ENCODE data around the gene SEMA5B.
A peak's percentile ranks its signal among the peaks of the same experiment; 100 is the strongest.

SEMA5B gene

GRCh38 chr3:123027292-123028232 is at the start of gene SEMA5B:
TSS of gene SEMA5B (minus strand) at chr3:123027763. CDS start at chr3:122961263, 66,500 bp downstream.
- peak; percentile 75 for DNase-seq (ENCODE audit: low spot score)

- DNase-seq (ENCODE audit: low spot score), result no peak
These were observed 49.2 kb upstream of the SEMA5B start for GRCh38 chr3:123076496-123077418.

DNA sequence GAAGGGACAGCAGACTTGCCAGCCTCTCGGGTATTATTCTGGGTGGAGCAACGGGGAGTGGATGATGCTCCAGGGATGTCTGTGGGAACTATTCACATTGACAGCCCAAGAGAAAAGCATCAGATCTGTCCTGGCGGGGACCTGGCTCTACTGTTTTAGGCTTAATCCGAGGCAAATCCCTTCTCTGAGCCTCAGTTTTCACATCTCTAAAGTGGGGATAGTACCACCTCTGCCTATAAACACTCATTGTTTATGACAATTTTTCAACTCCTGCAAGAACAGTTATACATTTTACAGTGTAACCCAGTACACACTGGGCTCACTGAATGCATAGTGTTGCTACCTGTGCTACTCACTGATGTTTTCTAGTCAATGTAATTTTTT is 48.5 kb upstream of the SEMA5B start:
- no peak for DNase-seq (ENCODE audit: low spot score)

DNA sequence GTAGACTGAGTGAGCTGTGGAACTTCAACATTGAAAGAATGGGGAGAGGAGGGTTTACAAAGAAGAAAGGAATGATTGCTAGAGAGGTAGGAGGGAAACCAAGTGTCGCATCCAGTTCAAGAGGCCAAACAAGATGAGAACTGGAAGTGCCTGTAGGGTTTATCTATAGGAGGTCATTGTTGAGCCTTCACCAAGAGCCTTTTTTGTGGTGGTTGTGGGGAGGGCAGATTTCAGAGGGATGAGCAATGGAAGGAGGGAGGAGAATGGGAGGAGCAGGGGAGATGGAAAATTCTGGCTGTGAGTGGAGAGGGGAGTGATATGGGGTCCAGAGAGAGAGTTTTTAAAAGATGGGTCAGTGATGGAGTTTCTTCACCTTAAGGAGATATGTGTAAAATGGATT is 47.8 kb upstream of the SEMA5B start:
- no peak for DNase-seq (ENCODE audit: low spot score)

DNA sequence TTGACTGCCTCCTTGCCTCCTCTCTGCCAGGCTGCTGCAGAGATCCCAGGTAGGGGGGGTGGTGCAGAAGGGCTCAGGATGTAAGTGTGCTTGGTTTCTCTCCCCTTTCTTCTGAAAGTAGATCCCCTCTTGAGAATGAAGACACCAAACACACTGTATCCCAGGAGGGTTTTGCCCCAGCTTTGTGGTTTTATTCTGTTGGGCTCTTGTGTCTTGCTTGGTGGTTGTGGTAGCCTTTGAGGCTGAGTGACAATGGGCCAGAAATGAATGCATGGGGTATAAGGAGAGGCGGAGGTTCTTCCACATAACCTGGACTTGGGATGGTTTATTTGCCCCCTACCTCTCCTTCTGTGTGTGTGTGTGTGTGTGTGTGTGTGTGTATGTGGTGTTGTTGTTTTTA is 45.0 kb upstream of the SEMA5B start:
- DNase-seq (ENCODE audit: low spot score), result no peak

DNA sequence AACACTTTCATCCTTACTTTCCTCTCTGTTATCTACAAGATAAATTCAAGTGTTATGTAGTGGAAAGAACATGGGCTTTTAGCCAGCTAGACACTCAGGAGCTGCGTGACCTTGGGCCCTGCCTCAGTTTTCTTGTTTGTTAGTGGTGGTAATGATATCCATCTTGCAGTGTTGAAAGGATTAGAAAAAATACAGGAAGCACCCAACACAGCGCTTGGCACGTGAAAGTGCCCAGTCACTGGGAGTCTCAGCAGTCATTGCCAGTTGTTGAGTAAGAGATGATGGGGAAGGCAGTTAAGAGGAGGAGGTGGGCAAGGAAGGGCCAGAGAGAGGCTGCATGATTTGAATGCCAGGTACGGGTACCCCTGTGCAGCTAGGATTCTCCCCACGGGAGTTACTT is 44.6 kb upstream of the SEMA5B start:
- no peak for DNase-seq (ENCODE audit: low spot score)

GRCh38 chr3:123071581-123071980 is 44.0 kb upstream of the SEMA5B start:
- no peak for DNase-seq (ENCODE audit: low spot score)

DNA sequence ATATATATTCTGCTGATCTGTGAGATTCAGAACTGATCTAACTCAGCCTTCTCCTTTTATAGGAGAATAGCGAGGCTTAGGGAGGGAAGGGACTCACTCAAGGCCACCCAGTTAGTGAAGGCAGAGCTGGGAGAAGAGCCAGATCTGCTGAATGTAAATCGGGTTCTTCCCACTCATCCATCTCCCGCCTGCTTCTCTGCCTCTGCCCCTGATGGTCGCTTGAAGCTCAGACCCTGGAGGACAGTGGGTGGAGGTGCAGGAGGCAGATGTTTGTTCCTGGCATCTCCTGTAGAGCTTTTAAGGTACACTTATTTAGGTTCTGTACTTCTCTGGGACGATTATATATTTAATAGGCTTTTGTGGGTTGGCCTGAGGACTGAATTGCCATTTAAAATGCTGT is 43.6 kb upstream of the SEMA5B start:
- DNase-seq (ENCODE audit: low spot score), result no peak

DNA sequence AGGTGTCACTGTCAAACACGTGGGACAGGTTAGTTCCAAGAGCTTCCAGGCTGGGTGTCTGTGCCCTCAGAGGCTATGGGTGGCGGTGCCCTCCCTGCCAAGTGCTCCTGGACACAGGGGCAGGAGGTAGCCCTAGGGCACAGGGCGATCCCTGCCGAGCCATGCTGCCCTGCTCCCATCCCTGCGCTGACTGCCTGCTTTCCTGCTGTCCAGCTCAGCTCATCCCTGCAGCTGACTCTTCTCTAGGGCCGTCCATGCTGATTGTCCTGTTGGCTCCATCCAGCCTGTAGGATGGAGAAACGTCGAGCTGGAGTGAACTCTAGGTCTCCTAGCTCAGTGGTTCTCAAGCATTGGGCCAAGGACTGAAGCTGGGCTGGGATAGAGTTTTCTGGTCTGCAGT is 42.9 kb upstream of the SEMA5B start:
- DNase-seq (ENCODE audit: low spot score), result no peak

DNA sequence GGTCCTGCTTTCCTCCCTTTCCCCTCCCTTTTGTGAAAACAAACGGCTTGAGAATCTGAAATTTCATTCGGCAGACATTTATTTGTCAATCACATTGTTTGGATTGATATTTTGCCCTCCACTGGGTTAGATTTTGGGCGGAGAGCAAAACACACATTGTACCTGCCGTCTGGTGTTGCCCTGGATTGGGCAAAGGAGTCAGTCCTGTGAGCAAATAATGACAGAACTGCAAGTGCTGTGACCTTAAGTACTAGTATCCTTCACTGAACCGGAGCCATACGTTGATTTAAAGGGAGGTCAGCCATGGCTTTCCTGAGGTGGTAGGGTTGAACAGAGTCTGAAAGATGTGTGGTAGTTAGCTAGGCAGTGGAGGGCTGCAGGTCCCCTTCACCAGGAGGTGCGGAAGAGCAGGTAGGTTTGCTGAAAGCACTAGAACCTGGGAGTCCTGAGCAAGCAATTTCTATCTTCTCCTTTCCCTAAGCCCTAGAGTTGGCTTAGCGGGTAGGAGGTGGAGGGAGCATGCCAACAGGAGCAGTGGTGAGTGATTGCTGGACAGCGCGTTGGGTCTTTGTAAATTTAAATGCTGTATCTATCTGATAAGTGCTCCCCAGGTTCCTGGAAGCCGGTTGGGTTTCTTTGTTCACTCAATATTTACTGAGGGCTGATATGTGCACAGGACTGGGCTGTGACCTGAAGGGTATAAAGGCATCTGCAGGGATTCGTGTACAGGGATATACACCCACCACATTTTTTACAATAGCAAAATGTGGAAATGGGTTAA is 41.2 kb upstream of the SEMA5B start:
- DNase-seq (ENCODE audit: low spot score), result no peak

DNA sequence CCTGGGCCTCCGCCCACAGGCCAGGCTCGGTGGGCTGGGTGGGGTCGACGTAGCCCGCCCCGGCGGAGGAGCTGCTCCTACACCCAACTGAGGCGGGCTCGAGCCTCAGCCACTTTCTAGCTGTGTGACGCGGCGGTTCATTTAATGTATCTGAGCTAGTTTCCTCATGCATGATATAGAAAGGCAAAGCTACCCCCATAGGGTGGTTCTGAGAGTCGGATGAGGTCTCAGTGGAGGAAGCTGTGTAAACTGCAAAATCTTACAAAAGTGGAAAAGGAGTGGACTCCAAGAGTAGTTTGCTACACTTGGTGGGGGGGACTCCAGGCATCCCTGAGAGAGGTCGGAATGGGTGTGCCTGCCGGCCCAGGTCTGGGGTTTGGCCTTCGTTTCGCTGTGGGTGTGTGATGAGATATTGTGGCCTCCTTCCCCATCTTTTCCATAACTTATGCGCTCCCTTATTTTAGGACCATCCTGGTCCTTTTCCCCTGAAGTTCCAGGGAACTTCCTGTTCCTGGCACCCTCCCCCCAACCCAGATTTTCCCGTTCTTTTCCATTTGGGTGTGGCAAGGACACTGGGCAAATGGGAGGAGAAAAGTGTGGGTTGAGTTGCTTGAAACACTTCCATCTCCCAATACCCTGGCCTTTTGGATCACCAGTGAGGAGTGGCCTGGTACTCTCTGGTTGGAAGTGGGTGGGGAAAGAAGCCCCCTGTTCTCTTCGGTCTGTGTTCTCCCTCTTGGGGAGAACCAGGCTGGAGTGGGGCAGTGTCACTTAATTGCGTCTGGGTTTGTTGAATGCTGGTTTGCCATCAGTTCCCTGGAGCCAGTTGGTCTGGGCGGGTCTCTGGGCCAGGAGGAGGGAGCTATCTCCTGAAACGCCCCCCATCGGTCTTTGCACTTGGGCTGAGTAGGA is 40.4 kb upstream of the SEMA5B start:
- DNase-seq (ENCODE audit: low spot score), result no peak

GRCh38 chr3:123066896-123067688 is 39.5 kb upstream of the SEMA5B start, which contains the start of gene PDIA5:
TSS of gene PDIA5 (plus strand) at chr3:123067025. CDS start at chr3:123067165, 140 bp downstream.
- DNase-seq (ENCODE audit: low spot score), result peak; percentile 93

DNA sequence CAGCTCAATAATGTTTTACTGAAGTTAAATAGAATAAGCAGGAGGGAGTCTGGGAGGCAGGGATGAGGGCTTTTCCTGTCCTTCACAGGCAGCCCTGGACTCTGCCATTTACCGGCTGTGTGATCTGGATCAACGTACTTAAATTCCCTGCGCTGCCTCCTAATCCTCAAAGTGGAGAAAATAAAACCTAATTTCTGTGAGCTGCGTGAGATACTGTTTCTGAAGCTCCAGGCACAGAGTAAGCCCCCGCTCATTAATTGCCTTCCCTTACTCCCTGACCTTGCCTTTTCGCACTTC is 39.0 kb upstream of the SEMA5B start:
- DNase-seq (ENCODE audit: low spot score), result no peak

GRCh38 chr3:123064914-123065313 is 37.4 kb upstream of the SEMA5B start:
- no peak for DNase-seq (ENCODE audit: low spot score)

DNA sequence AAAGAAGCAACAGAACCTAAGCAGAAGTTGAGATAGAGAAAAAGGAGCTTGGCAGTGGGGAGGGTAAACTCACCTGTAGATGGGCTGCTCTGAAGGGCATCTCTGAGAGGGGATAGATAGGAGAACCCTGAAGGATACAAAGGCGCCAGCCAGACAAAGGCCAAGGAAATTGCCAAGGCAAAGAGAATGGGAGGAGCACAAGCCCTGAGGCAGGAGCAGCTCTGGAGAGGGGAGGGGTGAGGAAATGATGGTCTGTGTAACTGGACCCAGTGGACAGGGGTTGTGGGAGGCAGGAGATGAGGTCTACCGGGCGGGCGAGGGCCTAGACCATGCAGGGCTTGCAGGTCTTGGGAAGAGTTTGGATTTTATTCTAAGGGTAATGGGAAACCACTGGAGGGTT is 36.9 kb upstream of the SEMA5B start:
- DNase-seq (ENCODE audit: low spot score), result no peak

DNA sequence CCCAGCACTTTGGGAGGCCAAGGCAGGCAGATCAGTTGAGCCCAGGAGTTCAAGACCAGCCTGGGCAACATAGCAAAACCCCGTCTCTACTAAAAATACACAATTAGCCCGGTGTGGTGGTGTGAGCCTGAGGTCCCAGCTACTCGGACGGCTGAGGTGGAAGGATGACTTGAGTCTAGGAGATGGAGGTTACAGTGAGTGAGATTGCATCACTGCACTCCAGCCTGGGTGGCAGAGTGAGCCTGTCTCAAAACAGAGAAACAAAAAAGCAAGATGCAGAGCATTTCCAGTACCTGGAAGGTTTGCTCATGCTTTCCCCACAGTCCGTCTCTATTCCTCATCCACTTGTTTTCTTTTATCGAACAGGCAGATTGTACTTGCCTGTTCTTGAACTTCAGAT is 35.5 kb upstream of the SEMA5B start:
- no peak for DNase-seq (ENCODE audit: low spot score)

DNA sequence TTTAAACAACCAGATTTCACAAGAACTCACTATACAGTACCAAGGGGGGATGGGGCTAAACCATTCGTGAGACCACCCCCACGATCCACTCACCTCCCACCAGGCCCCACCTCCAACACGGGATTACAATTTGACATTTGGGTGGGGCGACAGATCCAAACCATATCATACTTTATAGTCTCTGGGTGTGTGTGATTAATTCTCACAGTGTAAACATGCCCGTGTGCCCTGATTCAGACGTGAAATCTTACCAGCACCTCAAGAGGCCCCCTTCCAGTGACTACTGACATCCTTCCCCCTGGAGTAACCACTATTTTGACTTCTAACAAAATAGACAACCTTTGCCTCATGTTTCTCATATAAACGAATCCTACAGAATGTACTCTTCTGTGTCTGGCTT is 34.3 kb upstream of the SEMA5B start:
- no peak for DNase-seq (ENCODE audit: low spot score)

- DNase-seq (ENCODE audit: low spot score), result no peak
These were observed 32.5 kb upstream of the SEMA5B start for GRCh38 chr3:123060054-123060453.

DNA sequence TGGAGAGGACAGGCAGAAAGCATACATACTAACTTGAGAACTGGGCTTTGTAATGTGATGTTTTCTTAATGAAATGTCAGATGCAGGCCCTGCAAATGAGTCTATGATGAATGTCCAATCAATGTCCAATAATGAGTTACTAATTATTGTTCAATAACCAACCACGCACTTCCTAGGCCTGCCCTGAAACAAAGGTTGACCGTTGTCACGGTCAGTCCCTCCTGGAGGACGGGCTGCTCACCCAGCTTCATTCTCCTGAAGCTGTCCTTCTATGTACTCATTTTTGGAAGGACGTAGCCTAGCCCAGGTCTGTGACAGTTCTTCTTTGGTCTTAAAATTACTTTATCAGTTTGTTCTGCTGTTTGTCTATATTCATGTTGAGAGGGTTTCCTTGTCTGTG is 30.9 kb upstream of the SEMA5B start:
- no peak for DNase-seq (ENCODE audit: low spot score)

DNA sequence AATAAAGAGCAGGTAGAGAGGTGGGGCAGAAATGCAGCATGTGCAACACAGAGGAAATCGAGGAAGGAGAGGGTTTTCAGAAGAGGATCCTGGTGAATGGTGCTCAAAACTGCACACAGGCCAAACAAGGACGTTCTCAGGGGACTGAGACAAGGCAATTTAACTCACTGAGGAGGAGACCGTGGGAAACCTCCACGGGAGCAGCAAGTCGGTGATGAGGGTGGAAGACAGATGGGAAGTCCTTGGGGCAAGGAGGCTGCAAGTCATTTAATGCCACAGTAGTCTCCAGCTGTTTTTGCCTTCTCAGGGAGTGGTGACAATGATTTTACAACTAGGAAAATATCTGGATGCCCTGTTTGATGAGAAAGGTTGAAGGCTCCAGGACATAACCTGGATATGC is 27.8 kb upstream of the SEMA5B start:
- DNase-seq (ENCODE audit: low spot score), result no peak

All from left forelimb (tissue), 1 donor.